ENCODE results near the gene ENAH.
"Not testable (repeated sequence)": the region's sequence is repeated elsewhere in the genome, so short reads cannot be mapped to it uniquely, and the experiment has no call there.

The ENAH gene

GRCh38 chr1:225485226-225485625 is 167.7 kb downstream of the ENAH start:
- DNase-seq = no peak

GRCh38 chr1:225484657-225485214 is 168.2 kb downstream of the ENAH start:
- DNase-seq = no peak

GRCh38 chr1:225483818-225484656 is 168.9 kb downstream of the ENAH start:
- no peak for DNase-seq

- no peak for DNase-seq
Observed at GRCh38 chr1:225482421-225482950, 170.4 kb downstream of the ENAH start.

- DNase-seq = no peak
Observed at GRCh38 chr1:225481738-225482137, 171.2 kb downstream of the ENAH start.

- DNase-seq = peak; percentile 33 to 51
Observed at GRCh38 chr1:225480825-225481434, 172.0 kb downstream of the ENAH start.

- DNase-seq = no peak
Observed at GRCh38 chr1:225479996-225480720, 172.8 kb downstream of the ENAH start.

- DNase-seq = no peak
Observed at GRCh38 chr1:225479341-225479740, 173.6 kb downstream of the ENAH start.

GRCh38 chr1:225477296-225477911 is 175.5 kb downstream of the ENAH start:
- DNase-seq = no peak

- no peak for DNase-seq
Observed at GRCh38 chr1:225476538-225476988, 176.4 kb downstream of the ENAH start.

- DNase-seq = no peak
Observed at GRCh38 chr1:225476100-225476511, 176.8 kb downstream of the ENAH start.

- peak; percentile 64 to 68 for DNase-seq
Observed at GRCh38 chr1:225474986-225475820, 177.7 kb downstream of the ENAH start.

- no peak for DNase-seq
Observed at GRCh38 chr1:225474439-225474985, 178.4 kb downstream of the ENAH start.

- not testable (repeated sequence) for DNase-seq
Observed at GRCh38 chr1:225473676-225474438, 179.1 kb downstream of the ENAH start.

GRCh38 chr1:225473266-225473665 is 179.7 kb downstream of the ENAH start:
- not testable (repeated sequence) for DNase-seq

- DNase-seq = no peak
Observed at GRCh38 chr1:225471453-225472301, 181.2 kb downstream of the ENAH start.

- DNase-seq = no peak
Observed at GRCh38 chr1:225471109-225471452, 181.8 kb downstream of the ENAH start.

- no peak for DNase-seq
Observed at GRCh38 chr1:225470211-225471108, 182.5 kb downstream of the ENAH start.
